H1 (cell line): ENCODE measurements around the gene ATP6V1F.

Experiments used
- CTCF ChIP-seq, 3 experiments: IDR thresholded peaks; 1 replicate in 2 of 3; 2 replicates in 1 of 3; pipeline versions ENCODE4 v1.5.1 to v1.6.1; 2011; ENCODE audit warnings: low read length in 3 of 3, mild to moderate bottlenecking in 3 of 3, inconsistent platforms in 2 of 3, low read depth in 1 of 3, moderate library complexity in 1 of 3; ENCODE audit not compliant: insufficient read depth in 1 of 3; ENCODE audit errors: control extremely low read depth in 1 of 3
- HDAC6 ChIP-seq: IDR thresholded peaks from one replicate; pipeline ENCODE4 v1.7.1; 2012; ENCODE audit warnings: low read depth, mild to moderate bottlenecking, inconsistent platforms, low read length, moderate library complexity
- TCF12 ChIP-seq: IDR thresholded peaks from 2 replicates; pipeline ENCODE4 v1.6.1; 2011; ENCODE audit warnings: low read depth, mild to moderate bottlenecking, low read length
- YY1 ChIP-seq: IDR thresholded peaks from 2 replicates; pipeline ENCODE4 v1.6.1; 2011; ENCODE audit warnings: low read depth, mild to moderate bottlenecking, low read length

- TF ChIP-seq YY1 (no peak), TCF12 (no peak), CTCF (IDR thresholded peaks at IDR 0.05; ENCODE audit: control extremely low read depth in 1 of 3, insufficient read depth in 1 of 3, low read depth in 1 of 3, low read length in 3 of 3) (no peak), HDAC6 (no peak)
Observed at GRCh38 chr7:128911423-128912031, 48.9 kb downstream of the ATP6V1F start.
